ENCODE results near the gene RETREG3. TPM values are rescaled to one million over a fixed set of nuclear protein-coding genes. Genes with fewer than 3 reads are reported as not detected.
"Not testable (repeated sequence)": the region's sequence is repeated elsewhere in the genome, so short reads cannot be mapped to it uniquely, and the experiment has no call there.

RETREG3 gene
- total and polyA plus RNA-seq, 11 donors = 12.2 to 39.0 (median 24.9) TPM

GRCh38 chr17:42541041-42541833 lies 67.9 kb downstream of the RETREG3 start:
- Histone ChIP-seq H3K9me3 (no peaks in the 10 kb centered on the region), H3K27me3 (no peaks in the 10 kb centered on the region), H3K4me1 (peaks cover 4 to 20% (median 9%) of the 10 kb centered on the region in 12 donors), H3K27ac (no peak overlapping the region), H3K36me3 (peaks cover 0 to 67% (median 50%) of the 10 kb centered on the region in 9 donors), H3K4me3 (no peak overlapping the region)
- ATAC-seq (no peak), DNase-seq (no peak)
- WGBS, 4 donors = 78 to 89% (median 82%) methylated on average over 17 of the region's 17 CpGs
- TF ChIP-seq CTCF (IDR thresholded peaks at IDR 0.05) (no peak), POLR2A (IDR thresholded peaks at IDR 0.05) (no peak)
- intact Hi-C loops (cut with DNase I) = no loop called here

DNA sequence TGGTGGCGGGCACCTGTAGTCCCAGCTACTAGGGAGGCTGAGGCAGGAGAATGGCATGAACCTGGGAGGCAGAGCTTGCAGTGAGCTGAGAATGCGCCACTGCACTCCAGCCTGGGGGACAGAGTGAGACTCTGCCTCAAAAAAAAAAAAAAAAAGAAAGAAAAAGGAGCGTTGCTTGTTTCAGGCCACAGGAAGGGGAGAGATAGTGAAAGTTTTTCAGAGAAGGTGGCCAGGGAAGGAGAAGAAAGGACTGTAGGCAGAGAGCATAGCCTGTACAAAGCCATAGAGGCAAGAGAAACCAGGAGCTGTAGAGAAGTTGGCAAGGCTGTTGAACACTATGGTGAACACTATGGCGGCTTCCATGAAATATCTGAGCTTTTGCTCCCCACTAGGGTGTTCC lies 68.6 kb downstream of the RETREG3 start:
- H3K9me3 ChIP-seq; ATAC-seq; H3K27me3 ChIP-seq; intact Hi-C loops (cut with DNase I); H3K4me3 ChIP-seq; DNase-seq; H3K27ac ChIP-seq: not testable (repeated sequence)
- H3K4me1 ChIP-seq = peaks cover 7 to 23% (median 11%) of the 10 kb centered on the region in 12 donors
- 87 to 94% (median 91%) methylated on average over 4 of the region's 4 CpGs for WGBS, 4 donors
- peaks cover 0 to 67% (median 50%) of the 10 kb centered on the region in 9 donors for H3K36me3 ChIP-seq

DNA sequence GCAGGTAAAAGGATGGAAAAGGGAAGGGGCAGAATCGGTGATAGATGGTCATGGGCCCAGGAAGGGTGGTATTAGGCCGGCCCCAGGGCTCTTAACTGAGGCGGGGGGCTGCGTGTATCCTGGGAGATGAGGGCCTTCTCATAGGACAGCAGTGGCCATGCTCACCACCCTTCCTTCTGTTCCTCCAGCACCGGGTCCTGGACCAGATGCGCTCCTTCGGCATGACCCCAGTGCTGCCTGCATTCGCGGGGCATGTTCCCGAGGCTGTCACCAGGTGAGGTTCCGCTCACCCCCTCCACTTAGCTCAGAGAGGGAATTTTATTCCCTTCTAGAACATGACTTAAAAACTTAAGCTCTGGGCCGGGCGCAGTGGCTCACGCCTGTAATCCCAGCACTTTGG lies 70.7 kb downstream of the RETREG3 start:
- ATAC-seq (no peak), DNase-seq (no peak)
- no peak overlapping the region for H3K27ac ChIP-seq
- no peaks in the 10 kb centered on the region for H3K9me3 ChIP-seq
- WGBS, 4 donors = 93 to 96% (median 95%) methylated on average over 14 of the region's 14 CpGs
- TF ChIP-seq POLR2A (IDR thresholded peaks at IDR 0.05) (no peak), CTCF (IDR thresholded peaks at IDR 0.05) (no peak)
- intact Hi-C loops (cut with DNase I) = no loop called here
- peaks cover 9 to 29% (median 17%) of the 10 kb centered on the region in 12 donors for H3K4me1 ChIP-seq
- no peak overlapping the region for H3K4me3 ChIP-seq
- no peaks in the 10 kb centered on the region for H3K27me3 ChIP-seq
- H3K36me3 ChIP-seq = peaks cover 0 to 53% (median 43%) of the 10 kb centered on the region in 9 donors

GRCh38 chr17:42537826-42538451 lies 71.2 kb downstream of the RETREG3 start:
- H3K27ac ChIP-seq = no peak overlapping the region
- DNase-seq = no peak
- ATAC-seq = no peak
- H3K4me3 ChIP-seq = no peak overlapping the region
- intact Hi-C loops (cut with DNase I) = no loop called here
- H3K9me3 ChIP-seq = no peaks in the 10 kb centered on the region
- WGBS, 4 donors = 93 to 99% (median 97%) methylated on average over 5 of the region's 5 CpGs
- H3K4me1 ChIP-seq = peaks cover 9 to 29% (median 17%) of the 10 kb centered on the region in 12 donors
- peaks cover 0 to 48% (median 37%) of the 10 kb centered on the region in 9 donors for H3K36me3 ChIP-seq
- H3K27me3 ChIP-seq = no peaks in the 10 kb centered on the region
- no peak for TF ChIP-seq CTCF (IDR thresholded peaks at IDR 0.05)
- TF ChIP-seq POLR2A (IDR thresholded peaks at IDR 0.05) = no peak
